GM12872 (cell line): Measurements from ENCODE around the gene HSPA1B.
A peak's percentile ranks its signal among the peaks of the same experiment; 100 is the strongest.

Experiments
- TF ChIP-seq, protein P1 (sequence below): IDR thresholded peaks from 3 replicates; pipeline ENCODE4 v1.5.1; 2011; ENCODE audit warnings: low read depth, mild to moderate bottlenecking, low read length, moderate library complexity; ENCODE audit not compliant: insufficient read depth

HSPA1B gene

DNA sequence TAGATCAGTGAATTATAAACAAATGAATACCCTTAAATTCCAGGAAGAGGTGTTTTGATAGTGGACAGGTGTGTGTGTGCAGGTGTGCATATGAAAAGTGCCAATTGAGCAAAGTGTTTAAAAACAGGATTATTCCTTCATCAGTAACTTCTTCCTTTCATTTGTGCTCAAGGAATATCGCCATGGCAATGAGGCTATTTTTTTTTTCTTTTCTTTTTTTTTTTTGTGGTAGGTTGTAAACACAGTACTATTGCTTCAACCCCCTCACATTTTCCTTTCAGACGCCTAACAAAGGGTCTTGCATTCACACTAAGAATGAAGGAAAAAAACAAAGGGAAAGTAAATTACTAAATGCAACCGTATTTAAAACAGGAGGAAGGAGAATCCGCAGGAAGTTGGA, 2.0 kb upstream of the HSPA1B start:
- TF ChIP-seq, protein P1, sequence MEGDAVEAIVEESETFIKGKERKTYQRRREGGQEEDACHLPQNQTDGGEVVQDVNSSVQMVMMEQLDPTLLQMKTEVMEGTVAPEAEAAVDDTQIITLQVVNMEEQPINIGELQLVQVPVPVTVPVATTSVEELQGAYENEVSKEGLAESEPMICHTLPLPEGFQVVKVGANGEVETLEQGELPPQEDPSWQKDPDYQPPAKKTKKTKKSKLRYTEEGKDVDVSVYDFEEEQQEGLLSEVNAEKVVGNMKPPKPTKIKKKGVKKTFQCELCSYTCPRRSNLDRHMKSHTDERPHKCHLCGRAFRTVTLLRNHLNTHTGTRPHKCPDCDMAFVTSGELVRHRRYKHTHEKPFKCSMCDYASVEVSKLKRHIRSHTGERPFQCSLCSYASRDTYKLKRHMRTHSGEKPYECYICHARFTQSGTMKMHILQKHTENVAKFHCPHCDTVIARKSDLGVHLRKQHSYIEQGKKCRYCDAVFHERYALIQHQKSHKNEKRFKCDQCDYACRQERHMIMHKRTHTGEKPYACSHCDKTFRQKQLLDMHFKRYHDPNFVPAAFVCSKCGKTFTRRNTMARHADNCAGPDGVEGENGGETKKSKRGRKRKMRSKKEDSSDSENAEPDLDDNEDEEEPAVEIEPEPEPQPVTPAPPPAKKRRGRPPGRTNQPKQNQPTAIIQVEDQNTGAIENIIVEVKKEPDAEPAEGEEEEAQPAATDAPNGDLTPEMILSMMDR = no peak

DNA sequence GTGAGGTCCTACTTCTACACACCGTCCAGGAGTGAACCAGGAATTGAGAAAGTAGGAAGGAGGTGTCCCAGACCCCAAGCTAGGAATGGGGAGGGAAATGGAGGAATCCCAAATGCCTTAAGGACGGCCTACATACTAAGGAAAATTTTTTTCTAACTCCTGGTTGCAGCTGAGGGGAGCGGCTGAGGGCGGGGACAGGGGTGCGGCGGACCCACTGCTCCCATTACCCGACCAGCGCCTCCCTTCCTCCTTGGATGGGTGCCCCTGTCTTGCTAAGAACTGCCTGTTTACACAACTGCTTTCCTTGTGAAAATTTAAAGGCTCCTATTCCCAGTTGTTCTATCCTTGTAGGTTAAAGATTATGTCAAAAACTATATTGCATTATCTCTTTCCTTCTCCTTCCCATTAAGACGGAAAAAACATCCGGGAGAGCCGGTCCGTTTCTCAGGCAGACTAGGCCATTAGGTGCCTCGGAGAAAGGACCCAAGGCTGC, 699 bp upstream of the HSPA1B start:
- TF ChIP-seq, protein P1 = no peak

DNA sequence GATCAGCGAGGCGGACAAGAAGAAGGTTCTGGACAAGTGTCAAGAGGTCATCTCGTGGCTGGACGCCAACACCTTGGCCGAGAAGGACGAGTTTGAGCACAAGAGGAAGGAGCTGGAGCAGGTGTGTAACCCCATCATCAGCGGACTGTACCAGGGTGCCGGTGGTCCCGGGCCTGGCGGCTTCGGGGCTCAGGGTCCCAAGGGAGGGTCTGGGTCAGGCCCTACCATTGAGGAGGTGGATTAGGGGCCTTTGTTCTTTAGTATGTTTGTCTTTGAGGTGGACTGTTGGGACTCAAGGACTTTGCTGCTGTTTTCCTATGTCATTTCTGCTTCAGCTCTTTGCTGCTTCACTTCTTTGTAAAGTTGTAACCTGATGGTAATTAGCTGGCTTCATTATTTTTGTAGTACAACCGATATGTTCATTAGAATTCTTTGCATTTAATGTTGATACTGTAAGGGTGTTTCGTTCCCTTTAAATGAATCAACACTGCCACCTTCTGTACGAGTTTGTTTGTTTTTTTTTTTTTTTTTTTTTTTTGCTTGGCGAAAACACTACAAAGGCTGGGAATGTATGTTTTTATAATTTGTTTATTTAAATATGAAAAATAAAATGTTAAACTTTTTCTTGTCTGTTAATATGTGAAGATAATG, 2.2 kb downstream of the HSPA1B start:
- TF ChIP-seq, protein P1 = 0 out of 3 replicates have a peak, but pooled peaks have one; percentile 19

DNA sequence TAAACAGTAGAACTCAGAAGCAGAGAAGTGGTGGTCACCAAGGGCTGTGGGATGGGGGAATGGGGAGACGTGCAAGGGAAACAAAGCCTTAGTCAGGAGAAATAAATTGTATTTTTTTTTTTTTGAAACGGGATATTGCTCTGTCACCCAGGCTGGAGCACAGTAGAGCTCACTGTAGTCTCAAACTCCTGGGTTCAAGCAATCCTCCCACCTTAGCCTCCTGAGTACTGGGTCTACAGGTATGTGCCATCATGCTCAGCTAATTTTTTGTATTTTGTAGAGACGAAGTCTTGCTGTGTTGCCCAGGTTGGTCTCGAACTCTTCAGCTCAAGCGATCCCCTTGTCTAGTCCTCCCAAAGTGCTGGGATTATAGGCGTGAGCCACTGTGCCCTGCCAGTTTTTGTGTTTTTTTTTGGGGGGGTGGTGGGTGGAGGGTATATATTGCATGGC, 3.4 kb downstream of the HSPA1B start:
- TF ChIP-seq, protein P1 = no peak

DNA sequence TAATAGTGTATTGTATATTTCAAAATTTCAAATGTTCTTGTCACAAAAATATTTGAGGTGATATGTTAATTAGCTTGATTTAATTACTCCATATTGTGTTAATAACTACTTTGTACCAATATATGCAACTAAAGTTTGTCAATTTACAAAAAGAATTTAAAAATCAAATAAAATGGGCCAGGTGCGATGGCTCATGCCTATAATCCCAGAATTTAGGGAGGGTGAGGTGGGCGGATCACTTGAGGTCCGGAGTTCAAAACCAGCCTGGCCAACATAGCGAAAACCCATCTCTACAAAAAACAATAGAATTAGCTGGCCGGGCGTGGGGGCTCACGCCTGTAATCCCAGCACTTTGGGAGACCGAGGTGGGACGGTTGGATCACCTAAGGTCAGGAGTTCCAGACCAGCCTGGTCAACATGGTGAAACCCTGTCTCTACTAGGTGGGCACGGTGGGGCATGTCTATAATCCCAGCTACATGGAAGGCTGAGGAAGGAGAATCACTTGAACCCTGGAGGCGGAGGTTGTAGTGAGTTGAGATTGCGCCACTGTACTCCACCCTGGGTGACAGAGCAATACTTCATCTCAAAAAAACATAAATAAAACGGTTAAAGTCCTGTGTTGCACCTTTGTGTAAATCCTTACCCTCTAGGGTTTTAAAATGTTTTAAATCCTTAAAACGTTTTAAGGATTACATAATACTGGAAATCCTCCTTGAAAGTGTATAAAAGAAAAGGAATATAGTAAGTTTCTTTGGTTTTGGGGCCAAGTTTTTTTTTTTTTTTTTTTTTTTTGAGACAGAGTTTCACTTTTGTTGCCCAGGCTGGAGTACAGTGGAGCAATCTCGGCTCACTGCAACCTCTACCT, 4.0 kb downstream of the HSPA1B start:
- TF ChIP-seq, protein P1 = no peak

DNA sequence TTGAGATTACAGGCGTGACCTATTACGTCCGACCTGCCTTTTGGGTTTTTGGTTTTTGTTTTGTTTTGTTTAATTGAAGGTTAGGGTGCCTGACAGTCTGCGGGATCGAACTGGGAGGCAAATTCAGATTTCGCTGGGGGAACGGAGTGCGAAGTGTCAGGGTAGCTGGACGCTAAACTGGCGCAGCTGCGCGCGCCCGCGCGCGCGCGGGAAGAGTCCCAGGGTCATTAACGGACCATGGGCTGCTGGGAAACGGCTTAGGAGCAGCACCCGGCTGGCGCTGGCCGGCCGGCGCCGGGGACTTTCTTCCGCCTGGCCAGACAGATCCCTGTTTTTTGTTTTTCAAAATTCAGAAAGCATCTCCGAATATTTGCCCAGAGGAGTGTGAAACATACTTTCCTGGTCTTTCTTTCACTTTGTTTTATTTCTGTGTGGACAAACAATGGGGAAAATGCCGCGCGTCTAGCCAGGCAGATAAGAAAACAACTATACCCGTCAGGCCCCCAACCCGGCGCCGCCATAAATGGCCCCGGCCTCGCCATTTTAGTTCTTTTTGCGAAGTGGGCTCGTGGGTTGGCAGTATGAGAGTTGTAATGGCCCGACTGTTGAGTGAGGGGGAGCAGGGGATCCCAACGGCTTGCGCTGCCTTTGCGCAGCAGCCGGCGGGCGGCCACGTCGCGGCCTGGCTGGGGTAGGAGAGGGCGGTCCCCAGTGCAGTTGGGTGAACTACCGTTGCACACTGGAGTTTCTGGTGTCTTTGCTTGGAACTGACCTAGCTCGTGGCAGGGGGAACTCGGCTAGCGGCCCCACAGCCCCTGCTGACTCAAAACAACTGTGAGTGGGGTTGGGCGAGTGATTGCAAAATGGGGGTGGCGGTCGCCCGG, 7.1 kb downstream of the HSPA1B start:
- TF ChIP-seq, protein P1 = no peak

DNA sequence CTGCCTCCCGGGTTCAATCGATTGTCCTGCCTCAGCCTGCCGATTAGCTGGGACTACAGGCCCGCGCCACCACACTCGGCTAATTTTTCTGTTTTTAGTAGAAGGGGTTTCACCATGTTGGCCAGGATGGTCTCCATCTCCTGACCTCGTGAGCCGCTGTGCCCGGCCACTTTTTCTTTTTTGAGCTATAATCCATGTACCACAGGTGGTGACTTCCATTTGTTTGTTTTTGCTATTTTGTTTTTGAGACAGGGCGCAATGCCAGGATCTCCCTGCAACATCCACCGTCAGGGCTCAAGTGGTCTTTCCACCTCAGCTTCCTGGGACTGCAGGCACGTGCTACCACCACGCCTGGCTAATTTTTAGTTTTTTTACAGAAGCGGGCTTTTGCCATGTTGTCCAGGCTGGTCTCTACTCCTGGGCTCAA, 8.5 kb downstream of the HSPA1B start:
- TF ChIP-seq, protein P1 = no peak
